A673 (cell line): ENCODE results near the gene LKAAEAR1. TPM values are rescaled to one million over a fixed set of nuclear protein-coding genes. Genes with fewer than 3 reads are reported as not detected.

Experiments
- Bru-seq: library from RNA; stranded (reverse); fragments of 400-500 nt; gene quantifications from one replicate; lab custom pipeline; 2021; lab: Mats Ljungman, UMichigan
- BruChase-seq, 2 experiments: library from RNA; stranded (reverse); fragments of 400-500 nt; gene quantifications; one replicate each; lab custom pipeline; 2021; lab: Mats Ljungman, UMichigan
- BruUV-seq: library from RNA; stranded (reverse); fragments of 400-500 nt; replicated peaks from 2 replicates; lab custom pipeline; 2021; lab: Mats Ljungman, UMichigan
- CTCF ChIA-PET: fragments of 300-600 bp; sonication (Branson Sonifier 250); formaldehyde crosslinking; loops from one replicate; lab custom pipeline; 2022; ENCODE audit warnings: antibody characterized with exemption; lab: Charles Lee
- POLR2A ChIA-PET: fragments of 300-600 bp; sonication (Branson Sonifier 250); formaldehyde crosslinking; loops from one replicate; lab custom pipeline; 2022; ENCODE audit warnings: antibody characterized with exemption; ENCODE audit not compliant: low non-redundant PET; lab: Charles Lee
- DNase-seq: peaks from one replicate; pipeline ENCODE4 v3.0.0-alpha.2; 2015; ENCODE audit warnings: low spot score
- H3K27ac ChIP-seq: fragments of 200-600 bp; sonication (generic); 2 replicates; pipeline ENCODE4 v1.5.1; 2016; ENCODE audit warnings: mixed run types, low read depth, mild to moderate bottlenecking, mixed read lengths, antibody characterized with exemption, low read length; ENCODE audit not compliant: poor library complexity, severe bottlenecking
- H3K27me3 ChIP-seq: fragments of 200-600 bp; sonication (generic); replicated peaks from 2 replicates; pipeline ENCODE4 v1.6.1; 2017; ENCODE audit warnings: mixed run types, low read depth, mild to moderate bottlenecking, mixed read lengths, antibody characterized with exemption, low read length; ENCODE audit not compliant: insufficient read depth, poor library complexity
- H3K36me3 ChIP-seq: fragments of 200-600 bp; sonication (generic); 2 replicates; pipeline ENCODE4 v1.6.1; 2016; ENCODE audit warnings: mixed run types, mild to moderate bottlenecking, mixed read lengths, antibody characterized with exemption, low read length; ENCODE audit not compliant: insufficient read depth, poor library complexity, severe bottlenecking
- H3K4me1 ChIP-seq: fragments of 200-600 bp; sonication (generic); 2 replicates; pipeline ENCODE4 v1.6.1; 2017; ENCODE audit warnings: mixed run types, mild to moderate bottlenecking, mixed read lengths, antibody characterized with exemption, low read length; ENCODE audit not compliant: insufficient read depth, poor library complexity, severe bottlenecking
- H3K4me3 ChIP-seq: fragments of 200-600 bp; sonication (generic); 2 replicates; pipeline ENCODE4 v1.5.1; 2016; ENCODE audit warnings: low read depth, mixed run types, mild to moderate bottlenecking, mixed read lengths, low read length; ENCODE audit not compliant: poor library complexity, severe bottlenecking
- H3K9me3 ChIP-seq: fragments of 200-600 bp; sonication (generic); 2 replicates; pipeline ENCODE4 v1.6.1; 2016; ENCODE audit warnings: mixed run types, low read depth, mild to moderate bottlenecking, mixed read lengths, antibody characterized with exemption, low read length; ENCODE audit not compliant: poor library complexity, severe bottlenecking
- EZH2 ChIP-seq: fragments of 200-600 bp; sonication (generic); IDR thresholded peaks from 2 replicates; pipeline ENCODE4 v1.6.1; 2017; ENCODE audit warnings: borderline replicate concordance, low read depth, mild to moderate bottlenecking, mixed read lengths, antibody characterized with exemption, low read length; ENCODE audit not compliant: poor library complexity, severe bottlenecking
- intact Hi-C: fragments of 100-400 bp; cut with micrococcal nuclease; formaldehyde crosslinking; loops from one replicate; pipeline ENCODE4 v1.10.0; 2022; ENCODE audit not compliant: unreplicated experiment
- long read RNA-seq: library from polyadenylated mRNA; stranded (forward); transcript quantifications from one replicate; pipeline ENCODE4 v2.0.0, GENCODE V29; 2022
- total RNA-seq: library from RNA; stranded (reverse); gene quantifications from 2 replicates; pipeline ENCODE4 v1.2.3, GENCODE V29; 2021
- TF ChIP-seq, protein P1 (sequence below): fragments of 300-800, 200-600 bp; sonication (generic); conservative IDR thresholded peaks from 2 replicates; pipeline ENCODE4 v1.5.1; 2017; ENCODE audit warnings: low read depth, mild to moderate bottlenecking, antibody characterized with exemption, low read length, moderate library complexity, mixed read lengths

LKAAEAR1 gene, protein sequence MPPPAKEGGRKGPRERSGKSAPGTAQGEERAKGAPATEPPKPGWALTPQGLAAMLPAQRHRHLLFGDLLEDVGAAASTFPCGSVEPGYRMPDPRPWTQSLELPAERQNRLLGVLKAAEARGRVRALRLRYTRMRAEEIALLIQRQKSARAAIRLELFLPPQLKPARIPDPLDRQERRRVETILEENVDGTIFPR
- total RNA-seq (0.37 and 0.62 TPM in 2 replicates), Bru-seq, nascent RNA (not detected), BruChase-seq, experiment 1, labeled RNA remaining after a 2-hour chase (not detected), BruChase-seq, experiment 2, labeled RNA remaining after a 6-hour chase (not detected)
- long read RNA-seq, result 0 reads

DNA sequence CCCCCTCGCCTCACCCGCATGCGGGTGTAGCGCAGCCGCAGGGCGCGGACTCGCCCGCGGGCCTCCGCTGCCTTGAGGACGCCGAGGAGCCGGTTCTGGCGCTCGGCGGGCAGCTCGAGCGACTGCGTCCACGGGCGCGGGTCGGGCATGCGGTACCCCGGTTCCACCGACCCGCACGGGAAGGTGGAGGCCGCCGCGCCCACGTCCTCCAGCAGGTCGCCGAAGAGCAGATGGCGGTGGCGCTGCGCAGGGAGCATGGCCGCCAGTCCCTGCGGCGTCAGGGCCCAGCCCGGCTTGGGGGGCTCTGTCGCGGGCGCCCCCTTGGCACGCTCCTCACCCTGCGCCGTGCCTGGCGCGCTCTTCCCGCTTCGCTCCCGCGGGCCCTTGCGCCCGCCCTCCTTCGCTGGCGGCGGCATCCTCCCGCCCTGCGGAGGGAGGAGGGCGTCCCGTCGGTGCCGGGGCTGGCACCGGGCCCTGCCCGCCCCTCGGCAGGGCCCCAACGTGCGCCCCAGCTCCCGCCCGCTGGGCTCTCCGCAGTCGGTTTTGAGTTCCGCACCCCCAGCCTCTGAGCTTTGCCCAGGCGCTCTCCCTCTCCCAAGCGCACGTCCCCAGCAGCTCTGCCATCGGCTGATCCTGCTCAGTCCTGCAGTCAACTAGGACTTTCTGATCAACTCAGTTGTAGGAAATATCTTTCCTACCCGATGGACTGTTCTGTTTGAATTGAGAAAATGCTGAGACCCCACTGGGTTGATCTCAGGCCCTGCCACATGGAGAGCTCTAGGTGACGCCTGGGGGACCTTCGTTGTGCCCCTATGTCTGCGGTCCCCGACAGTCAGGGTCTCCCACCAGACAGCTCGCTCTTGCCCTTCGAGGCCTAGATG, at the start of gene LKAAEAR1:
Gene LKAAEAR1 (minus strand): TSS at position 595 of the 881 bp plus-strand sequence. CDS start 179 bp downstream, at position 416.
- TF ChIP-seq, protein P1, sequence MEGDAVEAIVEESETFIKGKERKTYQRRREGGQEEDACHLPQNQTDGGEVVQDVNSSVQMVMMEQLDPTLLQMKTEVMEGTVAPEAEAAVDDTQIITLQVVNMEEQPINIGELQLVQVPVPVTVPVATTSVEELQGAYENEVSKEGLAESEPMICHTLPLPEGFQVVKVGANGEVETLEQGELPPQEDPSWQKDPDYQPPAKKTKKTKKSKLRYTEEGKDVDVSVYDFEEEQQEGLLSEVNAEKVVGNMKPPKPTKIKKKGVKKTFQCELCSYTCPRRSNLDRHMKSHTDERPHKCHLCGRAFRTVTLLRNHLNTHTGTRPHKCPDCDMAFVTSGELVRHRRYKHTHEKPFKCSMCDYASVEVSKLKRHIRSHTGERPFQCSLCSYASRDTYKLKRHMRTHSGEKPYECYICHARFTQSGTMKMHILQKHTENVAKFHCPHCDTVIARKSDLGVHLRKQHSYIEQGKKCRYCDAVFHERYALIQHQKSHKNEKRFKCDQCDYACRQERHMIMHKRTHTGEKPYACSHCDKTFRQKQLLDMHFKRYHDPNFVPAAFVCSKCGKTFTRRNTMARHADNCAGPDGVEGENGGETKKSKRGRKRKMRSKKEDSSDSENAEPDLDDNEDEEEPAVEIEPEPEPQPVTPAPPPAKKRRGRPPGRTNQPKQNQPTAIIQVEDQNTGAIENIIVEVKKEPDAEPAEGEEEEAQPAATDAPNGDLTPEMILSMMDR, result no peak
- no peak for TF ChIP-seq EZH2
- Histone ChIP-seq H3K4me1 (peaks cover 13% of the 10 kb centered on the region), H3K27me3 (peaks cover 15% of the 10 kb centered on the region), H3K9me3 (no peaks in the 10 kb centered on the region), H3K27ac (no peak within 1 kb of the TSS), H3K4me3 (peak within 1 kb of the TSS; percentile 53), H3K36me3 (no peaks in the 10 kb centered on the region)
- BruUV-seq, result no TSS peak
- DNase-seq, result no peak
- CTCF ChIA-PET, result interaction anchor here (0.6 to 1.6 kb wide), 3 partner anchors 48 to 172 kb away, joined by 3 to 6 read pairs (median 5); no protein-coding TSS in a partner anchor
- POLR2A ChIA-PET, result interaction anchor here (0.5 kb wide), 1 partner anchor 24 kb away, joined by 4 read pairs; no protein-coding TSS in a partner anchor
- intact Hi-C loops, result loop anchor here (1.0 kb wide), 1 partner anchor 36 kb away; no protein-coding TSS in a partner anchor

DNA sequence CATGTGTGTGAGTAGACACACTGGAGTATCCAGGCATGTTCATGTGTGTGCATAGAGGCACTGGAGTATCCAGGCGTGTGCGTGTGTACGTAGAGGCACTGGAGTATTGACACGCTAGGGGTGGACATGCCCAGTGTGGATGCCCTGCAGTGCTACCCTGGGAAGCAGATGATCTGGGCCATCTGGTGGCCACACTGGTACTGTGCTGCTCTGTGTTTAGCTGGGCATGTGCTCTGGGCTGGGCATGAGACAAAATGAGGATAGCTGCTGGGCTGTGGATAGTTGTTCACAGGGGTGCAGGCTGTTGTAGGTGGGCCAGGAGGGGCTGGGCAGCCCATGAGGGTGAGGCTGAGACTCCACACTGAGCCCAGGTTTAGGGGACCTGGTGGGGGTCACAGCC, 47.2 kb upstream of the LKAAEAR1 start:
- TF ChIP-seq, protein P1, result peak; percentile 50
- no peak for TF ChIP-seq EZH2
- no peaks in the 10 kb centered on the region for H3K4me1 ChIP-seq
- CTCF ChIA-PET, result interaction anchor here (0.5 to 0.7 kb wide), 2 partner anchors 48 to 52 kb away, joined by 3 to 5 read pairs; partner anchors contain the start of gene RGS19
- intact Hi-C loops, result no loop called here
- POLR2A ChIA-PET, result no interaction called here
- peaks cover 36% of the 10 kb centered on the region for H3K27me3 ChIP-seq
- no peak overlapping the region for H3K4me3 ChIP-seq
- no peak overlapping the region for H3K27ac ChIP-seq
- H3K9me3 ChIP-seq, result no peaks in the 10 kb centered on the region
- H3K36me3 ChIP-seq, result no peaks in the 10 kb centered on the region
- BruUV-seq, result no TSS peak
- peak; percentile 60 for DNase-seq

DNA sequence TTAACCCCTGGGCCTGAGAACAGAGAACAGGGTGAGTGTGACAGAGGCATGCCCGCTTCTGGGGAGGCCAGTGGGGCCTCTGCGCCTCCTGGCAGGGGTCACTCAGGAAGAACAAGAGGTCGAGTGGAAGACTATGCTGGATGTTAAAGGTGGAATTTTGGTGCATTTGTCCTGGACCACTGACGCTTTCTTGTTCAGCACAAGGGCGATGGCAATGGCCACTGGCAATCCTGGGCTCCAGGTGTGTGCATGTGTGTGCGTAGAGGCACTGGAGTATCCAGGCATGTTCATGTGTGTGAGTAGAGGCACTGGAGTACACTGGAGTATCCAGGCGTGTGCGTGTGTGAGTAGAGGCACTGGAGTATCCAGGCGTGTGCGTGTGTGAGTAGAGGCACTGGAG, 46.7 kb upstream of the LKAAEAR1 start:
- H3K36me3 ChIP-seq, result no peaks in the 10 kb centered on the region
- no peaks in the 10 kb centered on the region for H3K4me1 ChIP-seq
- no peak for TF ChIP-seq EZH2
- ChIA-PET POLR2A (no interaction called here), CTCF (no interaction called here)
- no peak overlapping the region for H3K4me3 ChIP-seq
- H3K27me3 ChIP-seq, result peaks cover 36% of the 10 kb centered on the region
- BruUV-seq, result no TSS peak
- H3K9me3 ChIP-seq, result no peaks in the 10 kb centered on the region
- intact Hi-C loops, result no loop called here
- no peak for DNase-seq
- H3K27ac ChIP-seq, result no peak overlapping the region
